Glutamatergic neuron (in vitro differentiated cells): ENCODE measurements around the gene HDDC3. TPM values are rescaled to one million over a fixed set of nuclear protein-coding genes. Genes with fewer than 3 reads are reported as not detected.

Experiments
- DNase-seq: peaks from one replicate; pipeline ENCODE4 v3.0.0; 2022
- H3K27ac Mint-ChIP-seq: one replicate; pipeline ENCODE4 v1.8.0; 2020; ENCODE audit warnings: mild to moderate bottlenecking, mixed read lengths, inconsistent platforms; ENCODE audit not compliant: unreplicated experiment
- H3K27me3 Mint-ChIP-seq: one replicate; pipeline ENCODE4 v1.8.0; 2020; ENCODE audit warnings: mild to moderate bottlenecking, moderate library complexity, mixed read lengths, inconsistent platforms; ENCODE audit not compliant: unreplicated experiment
- H3K36me3 Mint-ChIP-seq: one replicate; pipeline ENCODE4 v1.8.0; 2020; ENCODE audit warnings: mild to moderate bottlenecking, mixed read lengths, inconsistent platforms; ENCODE audit not compliant: unreplicated experiment
- H3K4me1 Mint-ChIP-seq: one replicate; pipeline ENCODE4 v1.8.0; 2020; ENCODE audit warnings: mild to moderate bottlenecking, low read depth, mixed read lengths, inconsistent platforms; ENCODE audit not compliant: unreplicated experiment
- H3K4me3 Mint-ChIP-seq: one replicate; pipeline ENCODE4 v1.8.0; 2020; ENCODE audit warnings: mild to moderate bottlenecking, mixed read lengths, inconsistent platforms; ENCODE audit not compliant: unreplicated experiment
- H3K9me3 Mint-ChIP-seq: one replicate; pipeline ENCODE4 v1.8.0; 2020; ENCODE audit warnings: mild to moderate bottlenecking, moderate library complexity, mixed read lengths, inconsistent platforms; ENCODE audit not compliant: unreplicated experiment
- long read RNA-seq: library from polyadenylated mRNA; unstranded; transcript quantifications from one replicate; pipeline ENCODE4 v2.0.0, GENCODE V29; 2020; ENCODE audit not compliant: unreplicated experiment
- total RNA-seq: library from RNA; stranded (reverse); fragmentation: NEBNext Ultra II Directional; extraction: Animal tissue kit (Norgen Biotek cat#: 25700); gene quantifications from one replicate; pipeline ENCODE4 v1.2.1, GENCODE V29; 2021; ENCODE audit not compliant: unreplicated experiment
- TF ChIP-seq, protein P1 (sequence below): fragments of 200-600 bp; sonication (generic); IDR thresholded peaks from one replicate; pipeline ENCODE4 v1.5.0; 2021; ENCODE audit not compliant: partially characterized antibody, unreplicated experiment

Gene HDDC3, protein sequence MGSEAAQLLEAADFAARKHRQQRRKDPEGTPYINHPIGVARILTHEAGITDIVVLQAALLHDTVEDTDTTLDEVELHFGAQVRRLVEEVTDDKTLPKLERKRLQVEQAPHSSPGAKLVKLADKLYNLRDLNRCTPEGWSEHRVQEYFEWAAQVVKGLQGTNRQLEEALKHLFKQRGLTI
- 10.7 TPM for total RNA-seq
- long read RNA-seq, partial matches to known transcripts: 0 of 6 reads
- long read RNA-seq, other reads (novel, unspliced or antisense): 5 of 6 reads

DNA sequence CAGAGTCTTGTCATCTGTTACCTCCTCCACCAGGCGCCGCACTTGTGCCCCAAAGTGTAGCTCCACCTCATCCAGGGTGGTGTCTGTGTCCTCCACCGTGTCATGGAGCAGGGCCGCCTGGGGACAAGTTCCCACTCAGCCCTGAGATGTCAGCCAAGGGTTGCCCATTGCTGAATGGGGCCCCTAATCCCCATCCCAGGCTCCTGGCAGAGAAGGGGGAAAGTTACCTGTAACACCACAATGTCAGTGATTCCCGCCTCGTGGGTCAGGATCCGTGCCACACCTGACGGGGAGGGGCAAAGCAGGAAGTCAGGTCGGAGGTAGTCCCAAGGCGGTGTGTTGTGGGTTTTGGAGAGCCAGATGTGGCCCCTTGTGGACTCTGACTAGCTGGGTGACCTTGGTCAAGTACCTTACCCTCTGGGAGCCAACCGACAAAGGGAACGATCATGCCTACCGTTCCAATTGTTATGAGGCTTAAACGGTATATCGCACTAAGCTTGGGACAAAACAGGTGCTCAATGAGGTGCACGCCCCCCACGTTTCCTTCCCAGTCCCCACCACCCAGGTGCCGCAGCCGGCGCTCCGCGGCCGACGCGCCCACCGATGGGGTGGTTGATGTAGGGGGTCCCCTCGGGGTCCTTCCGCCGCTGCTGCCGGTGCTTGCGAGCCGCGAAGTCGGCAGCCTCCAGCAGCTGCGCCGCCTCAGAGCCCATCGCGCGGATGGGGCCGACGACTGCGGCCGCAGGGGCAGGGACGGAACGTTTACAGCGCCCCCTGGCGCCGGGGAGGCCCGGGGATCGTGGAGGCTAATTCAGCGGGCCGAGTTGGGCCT is at the start of gene HDDC3:
HDDC3 (minus strand) TSS at position 722 of the 832 bp plus-strand sequence; CDS start at position 713, 9 bp downstream.
- Mint-ChIP-seq H3K27ac (peak within 1 kb of the TSS; percentile 80), H3K27me3 (peaks cover 8% of the 10 kb centered on the region), H3K36me3 (no peaks in the 10 kb centered on the region), H3K4me1 (peaks cover 18% of the 10 kb centered on the region), H3K9me3 (peaks cover 2% of the 10 kb centered on the region), H3K4me3 (peak within 1 kb of the TSS; percentile 91)
- DNase-seq: peak; percentile 95
- TF ChIP-seq, protein P1, sequence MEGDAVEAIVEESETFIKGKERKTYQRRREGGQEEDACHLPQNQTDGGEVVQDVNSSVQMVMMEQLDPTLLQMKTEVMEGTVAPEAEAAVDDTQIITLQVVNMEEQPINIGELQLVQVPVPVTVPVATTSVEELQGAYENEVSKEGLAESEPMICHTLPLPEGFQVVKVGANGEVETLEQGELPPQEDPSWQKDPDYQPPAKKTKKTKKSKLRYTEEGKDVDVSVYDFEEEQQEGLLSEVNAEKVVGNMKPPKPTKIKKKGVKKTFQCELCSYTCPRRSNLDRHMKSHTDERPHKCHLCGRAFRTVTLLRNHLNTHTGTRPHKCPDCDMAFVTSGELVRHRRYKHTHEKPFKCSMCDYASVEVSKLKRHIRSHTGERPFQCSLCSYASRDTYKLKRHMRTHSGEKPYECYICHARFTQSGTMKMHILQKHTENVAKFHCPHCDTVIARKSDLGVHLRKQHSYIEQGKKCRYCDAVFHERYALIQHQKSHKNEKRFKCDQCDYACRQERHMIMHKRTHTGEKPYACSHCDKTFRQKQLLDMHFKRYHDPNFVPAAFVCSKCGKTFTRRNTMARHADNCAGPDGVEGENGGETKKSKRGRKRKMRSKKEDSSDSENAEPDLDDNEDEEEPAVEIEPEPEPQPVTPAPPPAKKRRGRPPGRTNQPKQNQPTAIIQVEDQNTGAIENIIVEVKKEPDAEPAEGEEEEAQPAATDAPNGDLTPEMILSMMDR: peak; percentile 93

DNA sequence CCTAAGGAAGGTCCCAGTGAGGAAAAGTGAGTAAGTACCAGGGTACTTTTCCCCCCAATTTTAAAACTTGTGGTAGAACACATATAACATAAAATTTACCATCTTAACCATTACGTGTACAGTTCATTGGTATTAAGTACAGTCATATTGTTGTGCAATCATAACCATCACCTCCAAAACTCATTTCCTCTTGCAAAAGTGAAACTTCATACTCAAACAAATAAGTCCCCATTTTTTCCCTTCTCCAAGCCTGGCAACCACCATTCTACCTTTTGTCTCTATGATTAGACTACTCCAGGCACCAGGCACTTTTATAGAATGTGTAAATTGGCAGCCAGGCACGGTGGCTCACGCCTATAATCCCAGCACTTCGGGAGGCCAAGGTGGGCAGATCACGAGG is 49.8 kb upstream of the HDDC3 start:
- Mint-ChIP-seq H3K9me3 (peaks cover 1% of the 10 kb centered on the region), H3K27me3 (peaks cover 2% of the 10 kb centered on the region), H3K4me1 (no peaks in the 10 kb centered on the region), H3K27ac (no peak overlapping the region), H3K36me3 (no peaks in the 10 kb centered on the region), H3K4me3 (no peak overlapping the region)
- TF ChIP-seq, protein P1: no peak
- DNase-seq: no peak

DNA sequence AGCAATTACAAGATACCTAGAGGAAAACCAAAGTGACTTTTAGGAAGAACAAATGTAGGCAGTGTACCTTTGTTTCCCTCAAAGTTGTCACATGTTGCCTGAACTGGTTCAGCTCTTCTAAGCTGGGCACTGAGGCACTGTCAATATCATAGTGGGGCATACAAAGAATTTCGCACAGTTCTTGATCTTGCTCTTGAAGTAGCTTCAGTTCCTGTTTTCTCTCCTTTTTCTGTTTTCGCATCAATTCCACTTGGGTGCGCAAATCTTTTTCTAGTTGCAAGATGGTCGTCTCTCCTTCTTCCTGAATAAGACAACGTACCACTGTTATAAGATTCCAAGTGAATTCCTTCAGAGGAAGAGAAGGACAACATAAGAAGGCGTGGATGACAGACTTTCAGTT is 49.3 kb upstream of the HDDC3 start:
- H3K4me3 Mint-ChIP-seq: no peak overlapping the region
- peaks cover 1% of the 10 kb centered on the region for H3K9me3 Mint-ChIP-seq
- TF ChIP-seq, protein P1: no peak
- H3K36me3 Mint-ChIP-seq: no peaks in the 10 kb centered on the region
- no peak overlapping the region for H3K27ac Mint-ChIP-seq
- H3K27me3 Mint-ChIP-seq: peaks cover 2% of the 10 kb centered on the region
- no peaks in the 10 kb centered on the region for H3K4me1 Mint-ChIP-seq
- DNase-seq: no peak

DNA sequence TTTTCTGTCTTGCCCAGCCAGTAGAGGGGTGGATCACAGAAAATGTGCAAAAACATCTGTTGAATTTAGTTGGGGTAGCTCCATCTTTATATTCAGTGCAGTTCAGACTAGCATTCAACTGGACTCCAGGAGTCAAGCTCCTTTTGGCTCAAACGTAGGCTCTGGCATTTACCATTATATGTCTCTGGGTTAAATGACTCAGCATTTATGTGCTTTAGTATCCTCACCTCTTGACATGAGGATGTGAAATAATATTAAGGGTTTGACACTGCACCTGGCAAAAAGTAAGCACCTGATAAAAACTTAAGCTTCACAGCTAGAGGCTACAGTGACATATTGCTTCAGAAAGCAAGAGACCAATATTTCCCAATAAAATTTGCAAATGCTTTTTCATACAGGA is 47.2 kb upstream of the HDDC3 start:
- peaks cover 1% of the 10 kb centered on the region for H3K27me3 Mint-ChIP-seq
- H3K4me1 Mint-ChIP-seq: no peaks in the 10 kb centered on the region
- TF ChIP-seq, protein P1: no peak
- H3K36me3 Mint-ChIP-seq: no peaks in the 10 kb centered on the region
- no peak for DNase-seq
- no peak overlapping the region for H3K27ac Mint-ChIP-seq
- no peak overlapping the region for H3K4me3 Mint-ChIP-seq
- H3K9me3 Mint-ChIP-seq: peaks cover 1% of the 10 kb centered on the region

DNA sequence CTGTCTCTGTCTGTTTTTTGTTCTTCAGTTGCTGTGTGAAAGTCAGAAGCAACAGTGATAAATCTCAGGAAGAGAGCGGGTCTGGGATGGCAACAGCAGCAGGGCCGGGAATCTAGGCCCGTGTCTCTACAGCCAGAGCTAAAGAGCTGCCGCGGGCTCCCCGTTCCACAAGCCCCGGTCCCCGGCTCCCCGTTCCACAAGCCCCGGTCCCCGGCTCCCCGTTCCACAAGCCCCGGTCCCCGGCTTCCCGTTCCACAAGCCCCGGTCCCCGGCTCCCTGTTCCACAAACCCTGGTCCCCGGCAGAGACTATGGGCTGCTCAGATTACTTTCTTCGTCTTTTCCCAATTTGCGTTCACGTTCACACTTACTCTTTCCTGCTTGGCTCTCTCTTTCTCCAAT is 41.9 kb upstream of the HDDC3 start:
- TF ChIP-seq, protein P1: no peak
- no peaks in the 10 kb centered on the region for H3K4me1 Mint-ChIP-seq
- H3K9me3 Mint-ChIP-seq: peaks cover 3% of the 10 kb centered on the region
- DNase-seq: no peak
- H3K27ac Mint-ChIP-seq: no peak overlapping the region
- no peaks in the 10 kb centered on the region for H3K36me3 Mint-ChIP-seq
- no peaks in the 10 kb centered on the region for H3K27me3 Mint-ChIP-seq
- H3K4me3 Mint-ChIP-seq: no peak overlapping the region
